ENCODE results near the gene CLCA2.

CLCA2 gene

DNA sequence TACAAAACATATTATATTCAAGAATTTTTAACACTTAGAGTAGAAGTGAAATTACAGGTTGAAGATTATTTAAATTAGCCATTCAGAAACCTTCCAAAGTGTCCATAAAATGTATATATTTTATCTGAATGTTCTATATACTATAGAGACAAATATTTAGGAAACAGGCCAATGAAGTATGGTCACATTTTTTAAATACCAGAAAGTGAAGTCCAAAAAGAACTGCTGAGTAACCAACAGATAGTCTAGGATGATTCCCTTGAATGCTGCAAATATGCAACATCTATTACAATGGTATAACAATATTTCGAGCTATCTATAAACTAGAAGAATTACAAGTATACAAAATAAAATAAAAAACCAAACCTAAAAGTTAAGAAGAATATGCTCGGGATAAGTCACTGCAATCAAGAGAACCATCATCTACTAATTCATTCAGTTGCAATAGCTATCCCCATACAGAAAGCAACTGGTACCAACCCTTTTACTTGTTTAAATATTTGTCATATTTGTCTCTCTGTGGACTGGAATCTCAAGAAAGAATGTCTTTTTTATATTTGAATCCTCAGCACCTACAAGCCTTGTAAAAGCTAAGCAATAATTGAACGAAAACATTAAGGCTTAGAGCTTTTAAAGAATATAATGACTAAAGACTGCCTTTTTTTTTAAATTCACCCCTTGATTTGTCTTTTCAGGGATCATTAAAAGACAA, 35.9 kb upstream of the CLCA2 start:
- TF ChIP-seq, protein P1, sequence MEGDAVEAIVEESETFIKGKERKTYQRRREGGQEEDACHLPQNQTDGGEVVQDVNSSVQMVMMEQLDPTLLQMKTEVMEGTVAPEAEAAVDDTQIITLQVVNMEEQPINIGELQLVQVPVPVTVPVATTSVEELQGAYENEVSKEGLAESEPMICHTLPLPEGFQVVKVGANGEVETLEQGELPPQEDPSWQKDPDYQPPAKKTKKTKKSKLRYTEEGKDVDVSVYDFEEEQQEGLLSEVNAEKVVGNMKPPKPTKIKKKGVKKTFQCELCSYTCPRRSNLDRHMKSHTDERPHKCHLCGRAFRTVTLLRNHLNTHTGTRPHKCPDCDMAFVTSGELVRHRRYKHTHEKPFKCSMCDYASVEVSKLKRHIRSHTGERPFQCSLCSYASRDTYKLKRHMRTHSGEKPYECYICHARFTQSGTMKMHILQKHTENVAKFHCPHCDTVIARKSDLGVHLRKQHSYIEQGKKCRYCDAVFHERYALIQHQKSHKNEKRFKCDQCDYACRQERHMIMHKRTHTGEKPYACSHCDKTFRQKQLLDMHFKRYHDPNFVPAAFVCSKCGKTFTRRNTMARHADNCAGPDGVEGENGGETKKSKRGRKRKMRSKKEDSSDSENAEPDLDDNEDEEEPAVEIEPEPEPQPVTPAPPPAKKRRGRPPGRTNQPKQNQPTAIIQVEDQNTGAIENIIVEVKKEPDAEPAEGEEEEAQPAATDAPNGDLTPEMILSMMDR (IDR thresholded peaks at IDR 0.05; ENCODE audit: borderline replicate concordance, insufficient read depth, low read depth, low read length): no peak
- H3K4me3 ChIP-seq (ENCODE audit: low read depth, low read length): no peak overlapping the region

DNA sequence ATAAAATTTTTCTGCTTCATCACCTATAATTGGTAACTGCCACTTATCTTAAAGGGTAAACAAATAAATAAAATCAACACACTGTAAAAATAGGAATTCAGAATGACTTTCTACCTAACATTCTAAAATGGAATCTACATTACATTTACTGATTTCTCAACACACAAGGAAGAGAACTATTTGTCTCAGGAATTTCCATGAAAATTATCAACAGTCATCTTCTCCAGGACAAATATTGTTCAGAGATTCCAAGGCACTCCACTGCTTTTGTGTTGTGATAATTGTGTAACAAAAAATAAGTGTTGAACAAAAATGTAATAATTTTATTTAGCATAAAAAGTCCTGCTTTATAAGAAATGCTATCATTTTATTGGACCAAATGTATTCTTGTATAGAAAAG, 35.2 kb upstream of the CLCA2 start:
- TF ChIP-seq, protein P1 (IDR thresholded peaks at IDR 0.05; ENCODE audit: borderline replicate concordance, insufficient read depth, low read depth, low read length): no peak
- no peak overlapping the region for H3K4me3 ChIP-seq (ENCODE audit: low read depth, low read length)

DNA sequence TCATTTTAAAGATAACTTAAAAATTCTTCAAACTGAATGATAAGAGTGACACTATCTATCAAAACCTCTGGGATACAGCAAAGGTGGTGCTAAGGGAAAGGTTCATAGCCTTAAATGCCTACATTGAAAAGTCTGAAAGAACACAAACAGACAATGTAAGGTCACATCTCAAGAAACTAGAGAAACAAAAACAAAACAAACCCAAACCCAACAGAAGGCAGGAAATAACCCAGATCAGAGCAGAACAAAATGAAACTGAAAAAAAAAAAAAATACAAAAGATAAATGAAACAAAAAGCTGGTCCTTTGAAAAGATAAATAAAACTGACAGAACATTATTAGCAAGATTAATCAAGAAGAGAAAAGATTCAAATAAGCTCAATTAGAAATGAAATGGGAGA, 34.7 kb upstream of the CLCA2 start:
- H3K4me3 ChIP-seq (ENCODE audit: low read depth, low read length): no peak overlapping the region
- TF ChIP-seq, protein P1 (IDR thresholded peaks at IDR 0.05; ENCODE audit: borderline replicate concordance, insufficient read depth, low read depth, low read length): no peak

DNA sequence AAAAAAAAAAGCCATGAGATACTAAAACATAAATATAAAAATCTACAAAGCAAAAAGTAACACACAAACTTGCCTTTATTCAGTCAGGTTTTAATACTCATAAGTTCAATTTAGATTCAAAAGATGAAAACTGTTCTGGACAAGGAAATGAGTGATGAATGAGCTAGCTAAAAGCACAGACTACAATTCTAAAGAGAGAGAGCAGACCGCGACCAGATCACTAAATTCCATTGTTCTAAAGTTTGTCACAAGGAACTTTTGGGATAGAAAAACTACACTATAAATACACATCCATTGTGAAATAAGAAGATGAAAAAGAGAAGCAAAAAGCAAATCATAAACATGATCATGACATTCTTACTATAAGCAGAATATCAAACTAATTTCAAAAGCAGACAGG, 29.6 kb upstream of the CLCA2 start:
- TF ChIP-seq, protein P1 (IDR thresholded peaks at IDR 0.05; ENCODE audit: borderline replicate concordance, insufficient read depth, low read depth, low read length): no peak
- no peak overlapping the region for H3K4me3 ChIP-seq (ENCODE audit: low read depth, low read length)

DNA sequence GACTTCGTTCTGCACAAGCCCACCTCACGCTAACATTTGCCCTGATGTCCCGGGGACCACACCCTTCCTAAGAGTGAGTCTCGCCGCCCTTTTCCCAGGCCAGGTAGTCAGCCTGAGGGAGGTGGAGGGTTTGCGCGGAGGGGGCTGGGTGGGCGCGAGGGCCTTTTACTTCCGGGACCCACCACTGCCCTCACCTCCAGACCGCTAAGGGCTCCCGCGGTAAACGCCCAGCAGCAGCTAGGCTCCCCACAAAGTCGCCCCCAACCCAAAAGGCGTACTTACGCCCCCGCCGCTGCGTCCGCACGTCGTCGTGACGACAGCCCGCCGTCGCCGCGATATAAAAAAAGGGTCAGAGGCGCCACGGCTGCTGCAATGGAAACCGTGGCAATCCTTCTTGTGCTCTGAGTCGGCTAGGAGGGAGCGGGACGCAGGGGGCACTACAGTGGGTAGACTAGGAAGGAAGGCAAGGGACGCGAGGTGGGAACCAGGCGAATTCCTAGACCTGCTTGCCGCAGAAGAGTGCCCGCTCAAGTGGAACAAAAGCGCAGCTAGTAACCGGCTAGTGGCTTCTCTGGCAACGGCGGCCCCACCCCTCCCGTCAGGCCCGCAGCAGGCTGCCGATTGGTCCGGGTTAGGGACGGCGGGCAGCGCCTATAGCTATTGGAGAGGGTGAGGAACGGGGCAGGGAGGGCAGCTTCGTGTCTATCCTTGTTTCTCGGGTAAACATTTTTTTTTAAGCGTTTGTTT, 28.0 kb upstream of the CLCA2 start, which contains the start of gene ODF2L:
ODF2L (minus strand) TSS at position 573 of the 747 bp plus-strand sequence. CDS start 9,296 bp downstream, outside the sequence.
- H3K4me3 ChIP-seq (ENCODE audit: low read depth, low read length): peak within 1 kb of the TSS; percentile 97

DNA sequence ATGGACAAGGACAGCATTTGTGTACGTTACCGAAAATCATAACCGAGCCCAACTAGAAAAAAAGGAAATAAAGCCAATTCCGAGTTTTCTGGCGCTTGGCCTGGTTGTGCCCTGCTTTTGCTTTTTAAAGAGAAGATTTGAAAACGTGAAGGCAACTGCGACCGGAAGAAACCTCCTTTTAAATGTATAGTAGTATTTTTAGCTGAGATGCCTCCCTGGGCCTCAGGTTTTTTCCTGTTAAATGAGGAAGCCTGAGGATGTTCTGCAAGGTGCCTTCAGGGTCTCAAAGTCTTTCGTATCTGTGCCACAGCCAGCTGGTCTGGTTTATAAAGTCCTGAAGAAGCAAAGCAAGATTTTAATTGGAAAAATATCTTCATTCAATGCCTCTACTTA, 27.5 kb upstream of the CLCA2 start:
- peak overlapping the region; percentile 97 for H3K4me3 ChIP-seq (ENCODE audit: low read depth, low read length)
- TF ChIP-seq, protein P1 (IDR thresholded peaks at IDR 0.05; ENCODE audit: borderline replicate concordance, insufficient read depth, low read depth, low read length): no peak

More for the DNA sequence above, 28.0 kb upstream of the CLCA2 start, which contains the start of gene ODF2L:
- TF ChIP-seq, protein P1 (IDR thresholded peaks at IDR 0.05; ENCODE audit: borderline replicate concordance, insufficient read depth, low read depth, low read length): no peak

Measured in GM12875 (cell line).